K562 (cell line): ENCODE data around the gene WDR54. TPM values are rescaled to one million over a fixed set of nuclear protein-coding genes. Genes with fewer than 3 reads are reported as not detected.

ENCODE experiments used
- ATF1 ChIP-seq, 2 experiments: fragments of 450-650 bp in 1 of 2; IDR thresholded peaks; 2 replicates each; pipeline ENCODE4 v1.6.1; 2016; ENCODE audit warnings: missing compliant biosample characterization in 1 of 2, missing genetic modification characterization in 1 of 2
- CTCFL ChIP-seq: IDR thresholded peaks from 2 replicates; pipeline ENCODE4 v1.6.1; 2011; ENCODE audit warnings: borderline replicate concordance, low read depth, mild to moderate bottlenecking, moderate library complexity, low read length; ENCODE audit not compliant: insufficient read depth, poor library complexity, severe bottlenecking
- EHMT2 ChIP-seq: fragments of 450-650 bp; IDR thresholded peaks from 2 replicates; pipeline ENCODE4 v1.6.1; 2018; ENCODE audit warnings: antibody characterized with exemption
- ELF4 ChIP-seq: fragments of 450-650 bp; formaldehyde crosslinking; IDR thresholded peaks from 2 replicates; pipeline ENCODE4 v1.4.0; 2022; ENCODE audit warnings: missing genetic modification characterization
- EP400 ChIP-seq: fragments of 450-650 bp; IDR thresholded peaks from 2 replicates; pipeline ENCODE4 v1.6.1; 2017; ENCODE audit warnings: antibody characterized with exemption, mild to moderate bottlenecking, moderate library complexity
- FOXJ2 ChIP-seq: fragments of 200-800 bp; sonication (Bioruptor generic); IDR thresholded peaks from 2 replicates; pipeline ENCODE4 v1.6.1; 2016; ENCODE audit warnings: missing genetic modification characterization, missing compliant biosample characterization
- GTF2F1 ChIP-seq: IDR thresholded peaks from 2 replicates; pipeline ENCODE4 v1.6.1; 2011; ENCODE audit warnings: low read depth, low read length, improper control_type of control experiment
- HINFP ChIP-seq: fragments of 450-650 bp; conservative IDR thresholded peaks from 2 replicates; pipeline ENCODE4 v1.6.1; 2016; ENCODE audit warnings: missing genetic modification characterization, low read depth, mild to moderate bottlenecking, control low read depth, missing compliant biosample characterization
- HMG20B ChIP-seq: fragments of 250-450 bp; sonication (Bioruptor Pico); IDR thresholded peaks from 2 replicates; pipeline ENCODE4 v1.5.0; 2021; ENCODE audit warnings: mild to moderate bottlenecking
- NCOA6 ChIP-seq: fragments of 450-650 bp; IDR thresholded peaks from 2 replicates; pipeline ENCODE4 v1.6.1; 2017; ENCODE audit warnings: mild to moderate bottlenecking
- NFRKB ChIP-seq: fragments of 450-650 bp; IDR thresholded peaks from 2 replicates; pipeline ENCODE4 v1.6.1; 2016; ENCODE audit warnings: low read depth
- NFYB ChIP-seq: IDR thresholded peaks from 2 replicates; pipeline ENCODE4 v1.6.1; 2011; ENCODE audit warnings: mild to moderate bottlenecking, moderate library complexity; ENCODE audit not compliant: insufficient read length; ENCODE audit errors: extremely low read depth
- PKNOX1 ChIP-seq: fragments of 450-650 bp; IDR thresholded peaks from 2 replicates; pipeline ENCODE4 v1.6.1; 2016
- POLR2A ChIP-seq: fragments of 450-650 bp; conservative IDR thresholded peaks from 2 replicates; pipeline ENCODE4 v1.6.1; 2016
- RB1 ChIP-seq: fragments of 450-650 bp; IDR thresholded peaks from 2 replicates; pipeline ENCODE4 v1.6.1; 2017; ENCODE audit warnings: low read depth, mild to moderate bottlenecking
- TSC22D4 ChIP-seq: fragments of 450-650 bp; IDR thresholded peaks from 2 replicates; pipeline ENCODE4 v1.6.1; 2016; ENCODE audit warnings: missing genetic modification characterization, missing biosample characterization, control low read depth
- ZNF395 ChIP-seq: fragments of 200-800 bp; sonication (Bioruptor generic); IDR thresholded peaks from 2 replicates; pipeline ENCODE4 v1.6.1; 2017; ENCODE audit warnings: missing genetic modification characterization, missing compliant biosample characterization
- ZNF561 ChIP-seq: fragments of 450-650 bp; formaldehyde crosslinking; conservative IDR thresholded peaks from 2 replicates; pipeline ENCODE4 v1.4.0; 2020; ENCODE audit warnings: mild to moderate bottlenecking, moderate library complexity
- ZNF766 ChIP-seq: fragments of 200-800 bp; sonication (Bioruptor generic); conservative IDR thresholded peaks from 2 replicates; pipeline ENCODE4 v1.6.1; 2016; ENCODE audit warnings: missing genetic modification characterization, missing compliant biosample characterization
- polyA plus RNA-seq, 8 experiments: library from polyadenylated mRNA; depleted of rRNA in 4 of 8; stranded (reverse) in 5 of 8; unstranded in 3 of 8; fragments of >200 nt; fragmentation: Nextera tagmentation in 2 of 8; fragmentation: Illumina TruSeq in 1 of 8; extraction: Ambion mirVana in 2 of 8; extraction: Trizol in 1 of 8; gene quantifications; 2 replicates each; pipeline versions ENCODE4 v1.2.1 to v1.2.3, GENCODE V29; 2011 to 2014; ENCODE audit warnings: inconsistent platforms in 1 of 8, missing spikeins in 1 of 8
- total RNA-seq, 7 experiments: library from RNA; depleted of rRNA in 6 of 7; stranded (reverse); fragments of >200 nt in 6 of 7; fragmentation: Illumina TruSeq in 2 of 7; extraction: Trizol in 2 of 7; gene quantifications; 2 replicates each; pipeline versions ENCODE4 v1.2.1 to v1.2.3, GENCODE V29; 2011 to 2021; ENCODE audit warnings: low replicate concordance in 1 of 7
- TF ChIP-seq, protein P1 (sequence below), 2 experiments: fragments of 200-800 bp in 1 of 2; sonication (Bioruptor generic) in 1 of 2; sonication (generic) in 1 of 2; formaldehyde crosslinking in 1 of 2; IDR thresholded peaks in 1 of 2; conservative IDR thresholded peaks in 1 of 2; 2 replicates each; pipeline versions ENCODE4 v1.5.0 to v1.6.1; 2016 to 2020; ENCODE audit warnings: missing compliant biosample characterization in 1 of 2, missing genetic modification characterization in 1 of 2, missing genetic modification reagents in 1 of 2

Gene WDR54
- total and polyA plus RNA-seq, 9 of the 15 experiments (the other 6 are each of a cell fraction or from before 2014, with no cell fraction given): 5.2 to 15.2 (median 7.4) TPM

DNA sequence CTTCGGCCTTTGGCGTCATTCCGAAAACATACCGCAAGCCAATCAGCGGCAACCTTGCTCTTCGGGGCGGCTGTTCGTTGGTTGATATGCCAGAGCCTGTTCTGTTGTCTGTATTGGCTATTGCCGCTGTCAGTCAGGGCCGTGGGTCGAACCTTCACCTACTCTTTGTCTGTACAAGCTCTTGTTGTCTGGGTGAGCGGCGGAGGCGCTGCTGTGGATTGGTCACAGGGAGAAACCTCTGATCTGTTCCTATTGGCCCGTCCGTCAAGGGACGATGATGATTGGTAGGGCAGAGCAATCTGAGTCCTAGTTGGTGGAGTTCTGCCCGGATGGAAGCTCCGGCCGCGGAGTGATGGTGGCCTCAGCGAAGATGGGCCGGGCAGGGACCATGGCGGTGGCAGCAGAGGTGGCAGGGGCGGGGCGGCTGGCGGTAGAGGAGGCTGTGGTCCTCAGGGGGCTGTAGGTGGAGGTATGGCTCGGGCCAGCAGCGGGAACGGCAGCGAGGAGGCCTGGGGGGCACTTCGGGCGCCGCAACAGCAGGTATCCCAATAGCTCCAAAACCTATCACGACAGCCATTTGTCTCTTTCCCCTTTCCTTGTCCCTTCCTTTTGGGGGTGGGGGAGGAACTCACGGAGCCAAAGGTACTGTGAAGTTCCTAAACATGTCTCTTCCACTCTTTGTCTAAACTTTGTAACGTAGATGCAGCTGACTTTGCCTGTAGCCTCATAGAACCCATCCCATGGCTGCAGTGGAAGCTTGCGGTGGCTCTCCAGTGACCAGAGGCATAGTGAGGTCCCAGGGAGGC lies 36.8 kb downstream of the WDR54 start, which contains the start of gene WBP1 (continued):
- no peak for TF ChIP-seq CTCFL
- TF ChIP-seq RB1: no peak
- TF ChIP-seq ATF1 (CRISPR knock-in tag; IDR thresholded peaks at IDR 0.05): no peak
- peak; percentile 92 for TF ChIP-seq ATF1 (tag; IDR thresholded peaks at IDR 0.05)
- TF ChIP-seq NFRKB: 0 out of 2 replicates have a peak, but pooled peaks have one; percentile 22
- 0 out of 2 replicates have a peak, but pooled peaks have one; percentile 17 for TF ChIP-seq HINFP (tag)
- TF ChIP-seq POLR2A: peak; percentile 66
- no peak for TF ChIP-seq TSC22D4 (tag)
- 0 out of 2 replicates have a peak, but pooled peaks have one; percentile 44 for TF ChIP-seq ELF4
- TF ChIP-seq ZNF561 (CRISPR knock-in tag): no peak
- no peak for TF ChIP-seq NCOA6
- TF ChIP-seq EHMT2: 0 out of 2 replicates have a peak, but pooled peaks have one; percentile 19
- peak; percentile 100 for TF ChIP-seq PKNOX1
- TF ChIP-seq FOXJ2 (tag): peak; percentile 77; the same call in 1 of the 2 replicates
- TF ChIP-seq EP400: peak; percentile 33; the same call in 1 of the 2 replicates
- peak; percentile 77; the same call in 1 of the 2 replicates for TF ChIP-seq ZNF395 (CRISPR knock-in tag)
- peak; percentile 72 for TF ChIP-seq NFYB
- TF ChIP-seq, protein P1, sequence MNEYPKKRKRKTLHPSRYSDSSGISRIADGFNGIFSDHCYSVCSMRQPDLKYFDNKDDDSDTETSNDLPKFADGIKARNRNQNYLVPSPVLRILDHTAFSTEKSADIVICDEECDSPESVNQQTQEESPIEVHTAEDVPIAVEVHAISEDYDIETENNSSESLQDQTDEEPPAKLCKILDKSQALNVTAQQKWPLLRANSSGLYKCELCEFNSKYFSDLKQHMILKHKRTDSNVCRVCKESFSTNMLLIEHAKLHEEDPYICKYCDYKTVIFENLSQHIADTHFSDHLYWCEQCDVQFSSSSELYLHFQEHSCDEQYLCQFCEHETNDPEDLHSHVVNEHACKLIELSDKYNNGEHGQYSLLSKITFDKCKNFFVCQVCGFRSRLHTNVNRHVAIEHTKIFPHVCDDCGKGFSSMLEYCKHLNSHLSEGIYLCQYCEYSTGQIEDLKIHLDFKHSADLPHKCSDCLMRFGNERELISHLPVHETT (CRISPR knock-in tag; conservative IDR thresholded peaks at IDR 0.05 in 1 of 2, IDR thresholded peaks at IDR 0.05 in 1 of 2): peak in 1 of 2 experiments; percentile 75; a peak in 2 of 4 replicates
- no peak for TF ChIP-seq GTF2F1
- no peak for TF ChIP-seq HMG20B (CRISPR knock-in tag)
- TF ChIP-seq ZNF766 (CRISPR knock-in tag): peak; percentile 87
